Measurements from ENCODE around the gene PRR29.

DNA sequence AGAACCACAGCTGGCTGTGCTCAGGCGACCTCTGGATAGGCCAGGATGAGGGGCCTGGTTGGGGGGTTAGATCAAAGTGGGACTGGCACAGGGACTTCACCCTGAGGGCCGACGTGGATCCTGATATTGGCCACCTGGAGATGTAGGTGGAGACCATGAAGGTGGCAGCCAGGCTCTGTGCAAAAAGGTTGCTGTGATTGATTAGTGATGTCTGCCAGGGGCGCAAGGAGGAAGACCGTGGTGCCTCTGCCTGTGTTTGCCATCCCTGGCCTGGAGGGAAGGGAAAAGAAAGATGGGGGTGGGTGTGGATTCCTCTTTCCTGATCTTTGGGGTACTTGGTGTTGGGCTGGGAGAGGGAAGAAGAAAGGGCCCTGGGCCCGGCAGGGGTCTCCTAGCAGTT lies 24.9 kb upstream of the PRR29 start:
- TF ChIP-seq POLR2A (IDR thresholded peaks at IDR 0.05; ENCODE audit: low read depth, low read length) = no peak
- no peak for TF ChIP-seq POLR2AphosphoS5 (IDR thresholded peaks at IDR 0.05; ENCODE audit: low read depth, low read length)
- TF ChIP-seq TAF1 (IDR thresholded peaks at IDR 0.05; ENCODE audit: borderline replicate concordance, low read depth, low read length) = no peak
